Glutamatergic neuron (in vitro differentiated cells): ENCODE data around the gene COL15A1. TPM values are rescaled to one million over a fixed set of nuclear protein-coding genes. Genes with fewer than 3 reads are reported as not detected.

Source experiments
- DNase-seq: peaks from one replicate; pipeline ENCODE4 v3.0.0; 2022
- H3K27ac Mint-ChIP-seq: one replicate; pipeline ENCODE4 v1.8.0; 2020; ENCODE audit warnings: mild to moderate bottlenecking, mixed read lengths, inconsistent platforms; ENCODE audit not compliant: unreplicated experiment
- H3K27me3 Mint-ChIP-seq: one replicate; pipeline ENCODE4 v1.8.0; 2020; ENCODE audit warnings: mild to moderate bottlenecking, moderate library complexity, mixed read lengths, inconsistent platforms; ENCODE audit not compliant: unreplicated experiment
- H3K36me3 Mint-ChIP-seq: one replicate; pipeline ENCODE4 v1.8.0; 2020; ENCODE audit warnings: mild to moderate bottlenecking, mixed read lengths, inconsistent platforms; ENCODE audit not compliant: unreplicated experiment
- H3K4me1 Mint-ChIP-seq: one replicate; pipeline ENCODE4 v1.8.0; 2020; ENCODE audit warnings: mild to moderate bottlenecking, low read depth, mixed read lengths, inconsistent platforms; ENCODE audit not compliant: unreplicated experiment
- H3K4me3 Mint-ChIP-seq: one replicate; pipeline ENCODE4 v1.8.0; 2020; ENCODE audit warnings: mild to moderate bottlenecking, mixed read lengths, inconsistent platforms; ENCODE audit not compliant: unreplicated experiment
- H3K9me3 Mint-ChIP-seq: one replicate; pipeline ENCODE4 v1.8.0; 2020; ENCODE audit warnings: mild to moderate bottlenecking, moderate library complexity, mixed read lengths, inconsistent platforms; ENCODE audit not compliant: unreplicated experiment
- long read RNA-seq: library from polyadenylated mRNA; unstranded; transcript quantifications from one replicate; pipeline ENCODE4 v2.0.0, GENCODE V29; 2020; ENCODE audit not compliant: unreplicated experiment
- total RNA-seq: library from RNA; stranded (reverse); fragmentation: NEBNext Ultra II Directional; extraction: Animal tissue kit (Norgen Biotek cat#: 25700); gene quantifications from one replicate; pipeline ENCODE4 v1.2.1, GENCODE V29; 2021; ENCODE audit not compliant: unreplicated experiment
- TF ChIP-seq, protein P1 (sequence below): fragments of 200-600 bp; sonication (generic); IDR thresholded peaks from one replicate; pipeline ENCODE4 v1.5.0; 2021; ENCODE audit not compliant: partially characterized antibody, unreplicated experiment

The COL15A1 gene
- not detected for total RNA-seq
- long read RNA-seq: 0 reads

DNA sequence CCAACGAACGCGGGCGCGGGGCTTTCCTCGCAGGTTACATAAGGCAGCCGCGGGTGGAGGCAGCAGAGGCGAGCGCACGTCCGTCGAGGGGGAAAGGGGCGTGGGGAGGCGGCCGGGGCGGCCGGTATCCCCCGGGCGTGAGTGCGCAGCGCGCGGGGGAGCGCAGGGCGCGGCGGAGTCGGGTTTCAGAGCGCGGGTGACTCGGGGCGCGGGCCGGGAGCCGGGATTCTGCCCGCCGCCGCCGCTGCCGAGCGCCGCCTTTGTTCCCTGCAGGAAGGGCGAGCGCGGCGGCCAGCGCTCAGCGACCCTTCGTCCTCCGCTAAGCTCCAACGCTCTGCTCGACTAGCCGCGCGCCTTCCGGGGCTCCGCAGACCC, at the start of gene COL15A1:
Gene COL15A1, plus strand, starts transcription at position 226 of the 375 bp plus-strand sequence. CDS start 155 bp downstream, outside the sequence.
- TF ChIP-seq, protein P1, sequence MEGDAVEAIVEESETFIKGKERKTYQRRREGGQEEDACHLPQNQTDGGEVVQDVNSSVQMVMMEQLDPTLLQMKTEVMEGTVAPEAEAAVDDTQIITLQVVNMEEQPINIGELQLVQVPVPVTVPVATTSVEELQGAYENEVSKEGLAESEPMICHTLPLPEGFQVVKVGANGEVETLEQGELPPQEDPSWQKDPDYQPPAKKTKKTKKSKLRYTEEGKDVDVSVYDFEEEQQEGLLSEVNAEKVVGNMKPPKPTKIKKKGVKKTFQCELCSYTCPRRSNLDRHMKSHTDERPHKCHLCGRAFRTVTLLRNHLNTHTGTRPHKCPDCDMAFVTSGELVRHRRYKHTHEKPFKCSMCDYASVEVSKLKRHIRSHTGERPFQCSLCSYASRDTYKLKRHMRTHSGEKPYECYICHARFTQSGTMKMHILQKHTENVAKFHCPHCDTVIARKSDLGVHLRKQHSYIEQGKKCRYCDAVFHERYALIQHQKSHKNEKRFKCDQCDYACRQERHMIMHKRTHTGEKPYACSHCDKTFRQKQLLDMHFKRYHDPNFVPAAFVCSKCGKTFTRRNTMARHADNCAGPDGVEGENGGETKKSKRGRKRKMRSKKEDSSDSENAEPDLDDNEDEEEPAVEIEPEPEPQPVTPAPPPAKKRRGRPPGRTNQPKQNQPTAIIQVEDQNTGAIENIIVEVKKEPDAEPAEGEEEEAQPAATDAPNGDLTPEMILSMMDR: no peak
- H3K4me1 Mint-ChIP-seq: no peaks in the 10 kb centered on the region
- H3K9me3 Mint-ChIP-seq: peaks cover 2% of the 10 kb centered on the region
- H3K27me3 Mint-ChIP-seq: peaks cover 7% of the 10 kb centered on the region
- DNase-seq: peak; percentile 59
- peak within 1 kb of the TSS; percentile 86 for H3K4me3 Mint-ChIP-seq
- H3K27ac Mint-ChIP-seq: no peak within 1 kb of the TSS
- H3K36me3 Mint-ChIP-seq: peaks cover under 1% of the 10 kb centered on the region

GRCh38 chr9:98894171-98894570, 49.5 kb upstream of the COL15A1 start:
- TF ChIP-seq, protein P1: no peak
- H3K9me3 Mint-ChIP-seq: peaks cover 2% of the 10 kb centered on the region

GRCh38 chr9:98894761-98895160, 48.9 kb upstream of the COL15A1 start:
- H3K27ac Mint-ChIP-seq: no peak overlapping the region
- DNase-seq: no peak
- TF ChIP-seq, protein P1: no peak
- H3K9me3 Mint-ChIP-seq: peaks cover 2% of the 10 kb centered on the region
- no peaks in the 10 kb centered on the region for H3K27me3 Mint-ChIP-seq
- peaks cover 5% of the 10 kb centered on the region for H3K4me1 Mint-ChIP-seq
- no peak overlapping the region for H3K4me3 Mint-ChIP-seq
- H3K36me3 Mint-ChIP-seq: no peaks in the 10 kb centered on the region

More at GRCh38 chr9:98894171-98894570, 49.5 kb upstream of the COL15A1 start:
- no peak overlapping the region for H3K4me3 Mint-ChIP-seq
- no peak overlapping the region for H3K27ac Mint-ChIP-seq
- no peaks in the 10 kb centered on the region for H3K36me3 Mint-ChIP-seq
- DNase-seq: no peak
- peaks cover 5% of the 10 kb centered on the region for H3K4me1 Mint-ChIP-seq
- H3K27me3 Mint-ChIP-seq: no peaks in the 10 kb centered on the region

- H3K9me3 Mint-ChIP-seq: peaks cover 2% of the 10 kb centered on the region
- no peaks in the 10 kb centered on the region for H3K36me3 Mint-ChIP-seq
- H3K4me1 Mint-ChIP-seq: peaks cover 5% of the 10 kb centered on the region
- H3K27me3 Mint-ChIP-seq: no peaks in the 10 kb centered on the region
- TF ChIP-seq, protein P1: no peak
- no peak for DNase-seq
- no peak overlapping the region for H3K4me3 Mint-ChIP-seq
- no peak overlapping the region for H3K27ac Mint-ChIP-seq
Measured at GRCh38 chr9:98896632-98897031, 47.1 kb upstream of the COL15A1 start.

DNA sequence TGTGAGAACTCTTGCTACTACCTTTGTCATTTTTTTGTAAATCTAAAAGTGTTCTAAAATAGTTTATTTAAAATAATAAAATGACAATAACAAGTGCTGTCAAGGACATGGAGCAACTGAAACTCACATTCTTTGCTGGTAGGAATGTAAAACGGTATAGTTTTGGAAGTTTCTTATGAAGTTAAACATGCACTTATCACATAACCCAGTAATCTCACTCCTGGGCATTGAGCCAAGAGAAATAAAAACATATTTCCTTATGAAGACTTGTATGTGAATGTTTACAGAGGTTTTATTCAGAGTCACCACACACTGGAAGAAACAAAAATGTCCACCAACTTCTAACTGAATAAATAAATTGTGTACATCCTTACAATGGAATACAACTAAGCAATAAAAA, 46.0 kb upstream of the COL15A1 start:
- Mint-ChIP-seq H3K27ac (no peak overlapping the region), H3K27me3 (no peaks in the 10 kb centered on the region), H3K4me3 (no peak overlapping the region), H3K9me3 (peaks cover 2% of the 10 kb centered on the region), H3K36me3 (no peaks in the 10 kb centered on the region), H3K4me1 (peaks cover 5% of the 10 kb centered on the region)
- no peak for DNase-seq
- TF ChIP-seq, protein P1: no peak
